DMS153 treated with DMSO at 0.1 percent for 48 hours (cell line): ENCODE measurements around the gene STING1.
"Not testable (repeated sequence)": the region's sequence is repeated elsewhere in the genome, so short reads cannot be mapped to it uniquely, and the experiment has no call there.

Experiments used
- DNase-seq: peaks from one replicate; lab custom pipeline; 2025; ENCODE audit not compliant: unreplicated experiment; lab: John Stamatoyannopoulos, UW

Gene STING1

DNA sequence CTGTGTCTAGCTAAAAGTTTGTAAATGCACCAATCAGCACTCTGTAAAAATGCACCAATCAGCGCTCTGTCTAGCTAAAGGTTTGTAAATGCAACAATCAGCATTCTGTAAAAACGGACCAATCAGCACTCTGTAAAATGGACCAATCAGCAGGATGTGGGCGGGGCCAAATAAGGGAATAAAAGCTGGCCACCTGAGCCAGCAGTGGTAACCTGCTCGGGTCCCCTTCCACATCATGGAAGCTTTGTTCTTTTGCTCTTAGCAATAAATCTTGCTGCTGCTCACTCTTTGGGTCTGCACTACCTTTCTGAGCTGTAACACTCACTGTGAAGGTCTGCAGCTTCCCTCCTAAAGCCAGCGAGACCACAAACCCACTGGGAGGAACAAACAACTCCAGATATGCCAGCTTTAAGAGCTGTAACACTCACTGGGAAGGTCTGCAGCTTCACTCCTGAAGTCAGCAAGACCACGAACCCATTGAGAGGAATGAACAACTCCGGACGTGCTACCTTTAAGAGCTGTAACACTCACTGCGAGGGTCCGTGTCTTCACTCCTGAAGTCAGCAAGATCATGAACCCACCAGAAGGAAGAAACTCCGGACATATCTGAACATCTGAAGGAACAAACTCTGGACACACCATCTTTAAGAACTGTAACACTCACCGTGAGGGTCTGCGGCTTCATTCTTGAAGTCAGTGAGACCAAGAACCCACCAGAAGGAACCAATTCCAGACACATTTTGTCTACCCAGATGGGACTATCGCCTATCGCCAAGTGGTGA lies 20.7 kb upstream of the STING1 start:
- not testable (repeated sequence) for DNase-seq

- DNase-seq: no peak
Observed at GRCh38 chr5:139501381-139501780, 18.8 kb upstream of the STING1 start.

DNA sequence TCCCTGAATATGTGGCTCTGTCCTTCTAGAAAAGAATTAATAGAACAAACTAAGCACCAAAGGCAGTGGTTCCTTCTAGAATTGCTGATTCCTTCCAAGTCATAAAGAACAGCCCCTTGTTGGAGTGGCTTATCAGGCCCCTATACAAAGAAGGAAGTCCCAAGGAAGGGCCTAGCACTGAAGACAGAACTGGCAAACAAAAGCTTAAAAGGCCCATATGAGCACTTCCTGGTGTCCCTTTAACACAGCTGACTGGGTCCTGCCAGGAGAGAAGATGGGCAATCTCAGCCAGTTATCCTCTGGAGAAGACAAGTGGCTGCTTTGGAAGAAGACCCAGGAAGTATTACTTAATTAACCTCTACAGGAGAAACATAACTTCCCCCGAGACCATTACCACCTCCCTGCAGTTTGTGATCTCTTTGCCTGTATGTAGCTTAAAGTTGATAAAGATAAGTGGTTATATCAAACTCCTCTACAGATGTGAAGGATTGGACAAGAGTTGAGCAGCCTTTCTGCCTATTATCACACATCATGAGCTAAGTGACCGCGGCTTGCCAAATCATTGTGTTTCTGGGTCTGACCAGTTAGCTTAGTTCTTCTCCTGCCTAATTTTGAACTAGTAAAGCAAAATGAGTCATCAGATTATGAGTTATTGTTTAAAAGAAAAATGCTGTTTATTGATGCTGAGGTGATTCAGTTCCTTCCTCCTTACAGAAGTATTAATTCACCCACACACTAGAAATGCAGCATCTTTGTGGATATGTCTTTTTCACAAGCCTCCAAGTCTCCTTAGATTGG lies 13.3 kb upstream of the STING1 start:
- no peak for DNase-seq

DNA sequence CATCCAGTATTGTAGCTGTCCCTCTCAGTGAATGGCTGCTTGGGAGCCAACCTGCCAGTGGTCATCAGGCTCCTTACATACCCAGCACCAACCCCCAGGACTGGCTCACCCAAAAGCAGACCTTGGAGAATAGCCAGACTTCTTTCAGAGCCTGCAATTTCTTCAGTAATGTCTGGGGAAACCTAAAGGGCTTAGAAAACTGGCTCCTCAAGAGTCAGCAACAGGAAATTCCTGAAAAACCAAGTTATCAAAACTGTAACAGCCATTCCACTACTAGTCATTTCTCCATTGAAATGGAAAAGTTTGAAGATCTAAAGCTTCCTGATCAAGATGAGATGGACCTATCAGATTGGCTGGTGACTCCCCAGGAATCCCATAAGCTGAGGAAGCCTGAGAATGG lies 12.3 kb upstream of the STING1 start:
- no peak for DNase-seq

- no peak for DNase-seq
Observed at GRCh38 chr5:139494256-139494655, 11.7 kb upstream of the STING1 start.

DNA sequence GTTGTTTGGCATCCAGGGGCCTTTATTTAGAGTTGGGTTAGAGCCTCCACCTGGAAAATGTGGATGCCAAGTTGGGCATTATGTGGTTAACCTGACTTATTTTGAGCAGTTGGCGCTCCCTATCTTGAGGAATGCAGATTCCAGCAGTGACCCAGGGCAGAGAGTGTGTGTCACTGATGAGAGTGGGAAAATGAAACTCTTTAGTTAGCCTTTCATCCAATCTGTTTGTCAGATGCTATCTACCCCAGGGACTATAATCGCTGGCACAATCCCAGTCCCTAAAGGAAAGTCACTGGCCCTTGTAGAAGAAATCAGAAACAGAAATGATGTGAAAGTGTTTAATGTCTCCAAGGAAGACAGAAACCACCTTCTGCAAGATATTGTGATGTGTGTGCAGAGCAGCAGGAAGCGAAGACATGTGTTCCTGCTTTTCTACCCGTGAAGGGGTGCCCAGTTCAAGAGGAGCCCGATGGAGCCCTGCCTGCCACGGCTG lies 10.2 kb upstream of the STING1 start:
- DNase-seq: no peak

DNA sequence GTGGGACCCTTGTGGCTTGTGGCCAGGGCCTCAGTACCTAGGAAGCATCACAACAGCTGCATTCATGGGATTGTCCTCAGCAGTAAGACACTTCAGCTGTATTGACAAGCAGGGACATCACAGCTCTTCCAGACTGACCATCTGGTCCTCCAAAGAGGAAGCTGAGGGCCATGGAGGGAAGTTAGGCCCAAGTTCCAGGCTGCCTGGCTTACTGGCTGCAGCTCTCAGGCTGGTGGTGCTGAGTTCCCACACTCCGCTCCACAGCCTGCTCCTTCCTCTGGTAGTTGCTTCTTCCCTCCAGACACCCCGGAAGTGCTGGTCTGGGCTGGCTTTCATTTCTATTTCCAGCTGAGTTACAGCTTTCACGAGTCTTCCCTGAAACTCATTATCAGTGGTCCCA lies 5.7 kb upstream of the STING1 start:
- no peak for DNase-seq

DNA sequence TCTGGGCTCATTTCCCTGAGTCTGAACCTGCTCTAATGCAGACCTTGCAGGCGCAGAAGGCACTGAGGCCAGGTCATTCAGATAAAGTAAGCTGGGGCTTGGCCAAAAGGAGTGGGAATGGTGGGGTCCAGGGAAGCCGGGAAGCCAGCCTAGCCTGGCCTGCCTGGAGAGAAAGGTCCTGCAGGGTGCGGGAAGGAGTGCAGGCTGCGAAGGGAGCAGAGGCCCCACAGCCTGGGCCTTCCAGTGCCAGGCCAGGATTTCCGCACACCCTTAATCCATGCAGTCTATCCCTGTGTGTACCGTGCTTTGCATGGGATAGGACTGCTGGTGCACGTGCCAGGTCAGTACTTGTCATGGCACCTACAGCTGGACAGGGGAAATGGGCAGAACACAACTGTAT lies 3.6 kb upstream of the STING1 start:
- DNase-seq: no peak

GRCh38 chr5:139482890-139483208 lies 291 bp upstream of the STING1 start:
- not testable (repeated sequence) for DNase-seq

GRCh38 chr5:139481580-139482049 lies 943 bp downstream of the STING1 start:
- no peak for DNase-seq

GRCh38 chr5:139481122-139481533 lies 1.4 kb downstream of the STING1 start:
- DNase-seq: no peak

- DNase-seq: not testable (repeated sequence)
Observed at GRCh38 chr5:139479729-139480128, 2.8 kb downstream of the STING1 start.

DNA sequence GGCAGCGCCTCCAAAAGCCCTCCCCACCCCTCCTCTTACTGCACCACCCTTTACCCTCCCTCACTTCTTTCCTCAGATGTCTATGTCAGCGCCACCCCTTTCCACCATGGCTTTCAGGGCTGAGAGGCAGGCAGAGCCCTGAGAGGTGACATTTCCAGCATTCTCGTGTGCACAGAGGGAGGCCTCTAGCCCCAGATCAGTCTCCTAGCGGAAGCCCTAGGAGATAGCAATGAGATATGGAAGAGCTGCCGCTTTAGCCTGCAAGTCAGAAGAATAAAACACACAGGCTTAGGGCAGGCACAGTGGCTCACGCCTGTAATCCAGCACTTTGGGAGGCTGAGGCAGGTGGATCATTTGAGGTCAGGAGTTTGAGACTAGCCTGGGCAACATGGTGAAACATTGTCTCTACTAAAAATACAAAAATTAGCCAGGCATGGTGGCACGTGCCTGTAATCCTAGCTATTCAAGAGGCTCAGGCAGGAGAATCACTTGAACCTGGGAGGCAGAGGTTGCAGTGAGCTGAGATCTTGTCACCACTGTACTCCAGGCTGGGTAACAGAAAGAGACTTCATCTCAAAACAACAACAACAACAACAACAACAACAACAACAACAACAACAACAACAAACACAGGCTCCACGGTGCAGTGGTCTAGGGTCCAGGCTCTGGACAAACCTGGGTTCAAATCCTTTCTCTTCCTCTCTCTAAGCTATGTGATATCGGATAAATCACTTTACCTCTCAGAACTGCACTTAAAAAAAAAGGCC lies 3.7 kb downstream of the STING1 start:
- not testable (repeated sequence) for DNase-seq

DNA sequence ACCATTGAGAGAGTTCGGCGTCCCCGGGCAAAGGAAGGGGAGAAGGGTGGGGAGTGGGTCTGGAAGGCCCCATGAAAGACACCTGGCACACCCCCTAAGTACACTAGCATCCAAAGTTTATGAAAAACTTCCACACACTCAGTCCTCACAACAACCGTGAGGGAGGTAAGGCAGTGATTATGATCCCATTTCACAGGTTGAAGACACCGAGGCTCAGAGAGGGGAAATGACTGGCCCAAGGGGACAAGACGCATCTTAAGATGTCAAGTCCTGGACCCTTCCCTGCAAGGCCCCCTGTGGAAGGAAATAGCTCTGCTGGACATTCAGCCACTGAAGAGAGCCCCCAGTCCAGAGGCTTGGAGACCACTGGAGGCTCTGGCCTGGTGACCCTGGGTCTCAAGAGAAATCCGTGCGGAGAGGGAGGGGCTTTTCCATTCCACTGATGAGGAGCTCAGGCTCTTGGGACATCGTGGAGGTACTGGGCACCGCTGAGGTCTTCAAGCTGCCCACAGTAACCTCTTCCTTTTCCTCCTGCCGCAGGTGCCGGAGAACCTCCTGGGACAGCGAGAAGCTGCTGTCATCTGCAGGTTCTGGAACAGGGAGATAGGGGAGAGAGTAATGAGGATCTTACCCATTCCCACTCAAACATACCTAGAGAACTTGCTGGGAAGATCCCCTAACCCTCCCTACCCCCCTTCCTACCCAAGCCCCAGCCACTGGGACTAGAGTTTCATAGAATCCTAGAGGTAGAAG lies 6.5 kb downstream of the STING1 start:
- DNase-seq: no peak

- DNase-seq: no peak
Observed at GRCh38 chr5:139474890-139475791, 7.4 kb downstream of the STING1 start.

DNA sequence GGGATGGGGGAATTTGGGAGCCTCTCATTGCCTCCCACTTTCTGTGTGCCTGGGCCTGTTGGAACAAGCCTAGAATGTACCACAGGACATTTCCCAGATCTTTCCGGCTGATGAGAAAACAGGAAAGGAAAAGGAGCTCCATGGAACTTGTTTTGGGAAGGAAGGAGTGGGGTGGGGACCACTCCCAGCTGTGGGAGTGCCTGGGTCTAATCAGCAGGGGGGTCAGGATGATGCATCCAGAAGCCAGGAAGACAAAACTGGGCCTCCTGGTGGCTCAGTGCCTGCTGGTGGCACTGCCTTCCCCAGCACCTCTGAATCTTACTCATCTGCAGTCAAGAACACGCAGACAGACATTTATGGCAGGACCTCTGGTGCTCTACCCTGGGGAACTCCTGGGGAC lies 9.0 kb downstream of the STING1 start:
- DNase-seq: no peak

GRCh38 chr5:139473105-139473504 lies 9.5 kb downstream of the STING1 start:
- DNase-seq: no peak

- no peak for DNase-seq
Observed at GRCh38 chr5:139472386-139473030, 10.1 kb downstream of the STING1 start.

DNA sequence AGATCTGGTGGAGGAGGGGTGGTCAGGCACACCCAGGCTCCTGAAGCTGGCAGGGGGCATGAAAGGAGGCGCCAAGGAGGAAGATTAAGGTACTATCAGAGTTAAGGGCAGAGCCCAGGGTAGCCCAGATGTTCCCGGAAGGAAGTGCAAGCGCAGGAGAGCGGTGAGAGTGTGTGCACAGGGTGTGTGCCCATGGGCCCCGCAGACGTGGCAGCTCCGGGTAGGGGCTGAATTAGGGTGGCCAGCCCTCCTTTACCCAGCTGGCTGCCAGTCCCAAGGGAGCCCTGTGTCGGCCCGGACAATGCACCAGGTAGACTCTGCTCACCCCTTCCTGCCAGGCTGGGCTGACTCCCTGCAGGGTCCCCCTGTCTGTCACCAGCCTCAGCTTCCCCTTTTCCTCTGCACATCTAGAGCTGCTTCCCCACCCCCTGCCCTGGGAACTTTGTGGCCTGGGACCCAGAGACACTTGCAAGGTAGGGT lies 11.7 kb downstream of the STING1 start, which contains the start of gene SMIM33:
SMIM33 (plus strand) TSS at position 184 of the 480 bp plus-strand sequence; CDS start at position 302, 118 bp downstream.
- DNase-seq: no peak
